Body of pancreas (tissue), 4 donors: ENCODE data around the gene MIGA2. TPM values are rescaled to one million over a fixed set of nuclear protein-coding genes. Genes with fewer than 3 reads are reported as not detected.

Experiments
- ATAC-seq: fragments of 150-250 bp; one replicate; pipeline ENCODE4 v1.9.1; 2016
- DNase-seq, 4 donors: peaks; one replicate each; pipeline ENCODE4 v3.0.0-alpha.2; 2019
- H3K27ac ChIP-seq, 4 donors: fragments of 200-600 bp; sonication (generic); 1 replicate in 3 of 4; 2 replicates in 1 of 4; pipeline versions ENCODE4 v1.5.1 to v1.6.1; 2016 to 2019; ENCODE audit warnings: mild to moderate bottlenecking in 1 of 4, mixed read lengths in 1 of 4, moderate library complexity in 1 of 4
- H3K27me3 ChIP-seq, 2 donors: fragments of 200-600 bp; sonication (generic); one replicate each; pipeline ENCODE4 v1.6.0; 2016; ENCODE audit warnings: mild to moderate bottlenecking in 1 of 2
- H3K36me3 ChIP-seq, 2 donors: fragments of 200-600 bp; sonication (generic); replicated peaks in 1 of 2; 2 replicates each; pipeline ENCODE4 v1.5.1; 2016; ENCODE audit warnings: low read depth in 2 of 2; ENCODE audit not compliant: insufficient read depth in 1 of 2
- H3K4me1 ChIP-seq: fragments of 200-600 bp; sonication (generic); one replicate; pipeline ENCODE4 v1.6.0; 2016
- H3K4me3 ChIP-seq, 2 donors: fragments of 200-600 bp; sonication (generic); 1 replicate in 1 of 2; 2 replicates in 1 of 2; pipeline ENCODE4 v1.5.1; 2016 to 2019
- H3K9me3 ChIP-seq, 3 donors: fragments of 200-600 bp; sonication (generic); 1 replicate in 2 of 3; 2 replicates in 1 of 3; pipeline ENCODE4 v1.5.1; 2016
- CTCF ChIP-seq, 7 experiments: fragments of 450-650 bp in 4 of 7; fragments of 200-600 bp in 3 of 7; sonication (generic) in 3 of 7; IDR thresholded peaks; one replicate each; pipeline ENCODE4 v1.5.1; 2016 to 2019; ENCODE audit warnings: antibody characterized with exemption in 7 of 7
- POLR2A ChIP-seq, 3 donors: fragments of 450-650 bp; IDR thresholded peaks; one replicate each; pipeline ENCODE4 v1.6.1; 2016; ENCODE audit warnings: antibody characterized with exemption in 3 of 3, mild to moderate bottlenecking in 2 of 3
- WGBS, 2 donors: methylation state at CpG; one replicate each; pipeline ENCODE4 v1.1.5; 2017; 5-methylcytosine and 5-hydroxymethylcytosine counted together
- intact Hi-C: fragments of 100-400 bp; cut with DNase I; formaldehyde crosslinking; loops from one replicate; pipeline ENCODE4 v1.15.1; 2023
- total RNA-seq, 2 donors: library from RNA; depleted of rRNA; stranded (reverse); fragments of >200 nt; gene quantifications; one replicate each; pipeline ENCODE4 v1.1.0, GENCODE V29; 2016

MIGA2 gene
- total RNA-seq, 2 donors from 2014 or later, result 11.9 to 36.6 TPM

GRCh38 chr9:129098328-129098727 lies 61.9 kb downstream of the MIGA2 start:
- no peak for ATAC-seq

GRCh38 chr9:129100383-129101169 lies 64.2 kb downstream of the MIGA2 start:
- intact Hi-C loops, result no loop called here
- Histone ChIP-seq H3K4me3 (no peak overlapping the region), H3K27ac (peak overlapping the region; percentile 17 to 65 (median 44)), H3K4me1 (peaks cover 45% of the 10 kb centered on the region), H3K36me3 (peaks cover 0 to 2% of the 10 kb centered on the region in 2 donors), H3K27me3 (no peaks in the 10 kb centered on the region), H3K9me3 (no peaks in the 10 kb centered on the region)
- ATAC-seq (no peak), DNase-seq (no peak)
- 78 to 97% methylated on average over 13 to 25 of the region's 28 CpGs for WGBS, 2 donors
- TF ChIP-seq CTCF (IDR thresholded peaks at IDR 0.05), result no peak
- TF ChIP-seq POLR2A (IDR thresholded peaks at IDR 0.05), result no peak

More at GRCh38 chr9:129098328-129098727, 61.9 kb downstream of the MIGA2 start:
- WGBS, 2 donors, result 85 to 96% methylated on average over 5 to 11 of the region's 11 CpGs
- DNase-seq, result no peak
- Histone ChIP-seq H3K9me3 (no peaks in the 10 kb centered on the region), H3K27ac (no peak overlapping the region), H3K27me3 (no peaks in the 10 kb centered on the region), H3K4me3 (no peak overlapping the region), H3K36me3 (peaks cover 0 to 2% of the 10 kb centered on the region in 2 donors), H3K4me1 (peaks cover 56% of the 10 kb centered on the region)
- TF ChIP-seq CTCF (IDR thresholded peaks at IDR 0.05) (no peak), POLR2A (IDR thresholded peaks at IDR 0.05) (no peak)
- intact Hi-C loops, result no loop called here

- DNase-seq (peak in 3 of 4 donors; percentile 55 to 69 (median 56)), ATAC-seq (no peak)
- no peak overlapping the region for H3K4me3 ChIP-seq
- H3K27ac ChIP-seq, result peak overlapping the region; percentile 9 to 65 (median 44)
- H3K4me1 ChIP-seq, result peaks cover 43% of the 10 kb centered on the region
- no peaks in the 10 kb centered on the region for H3K9me3 ChIP-seq
- H3K27me3 ChIP-seq, result no peaks in the 10 kb centered on the region
- TF ChIP-seq POLR2A (IDR thresholded peaks at IDR 0.05) (no peak), CTCF (IDR thresholded peaks at IDR 0.05) (no peak)
- 38 to 42% methylated on average over 7 of the region's 7 CpGs for WGBS, 2 donors
- H3K36me3 ChIP-seq, result peaks cover 0 to 2% of the 10 kb centered on the region in 2 donors
- intact Hi-C loops, result no loop called here
These were observed 64.9 kb downstream of the MIGA2 start for GRCh38 chr9:129101279-129101678.

GRCh38 chr9:129102095-129102525 lies 65.7 kb downstream of the MIGA2 start:
- Histone ChIP-seq H3K27ac (peak overlapping the region; percentile 9 to 65 (median 44)), H3K4me3 (no peak overlapping the region), H3K27me3 (no peaks in the 10 kb centered on the region), H3K9me3 (no peaks in the 10 kb centered on the region), H3K36me3 (peaks cover 0 to 2% of the 10 kb centered on the region in 2 donors), H3K4me1 (peaks cover 49% of the 10 kb centered on the region)
- intact Hi-C loops, result no loop called here
- peak in 2 of 4 donors; percentile 53 to 54 for DNase-seq
- ATAC-seq, result no peak
- WGBS, 2 donors, result 50 to 60% methylated on average over 2 to 13 of the region's 13 CpGs
- TF ChIP-seq CTCF (IDR thresholded peaks at IDR 0.05), result no peak
- TF ChIP-seq POLR2A (IDR thresholded peaks at IDR 0.05), result no peak
